Putamen (tissue), 1 donor: ENCODE measurements around the gene GPR85.
"Not testable (repeated sequence)": the region's sequence is repeated elsewhere in the genome, so short reads cannot be mapped to it uniquely, and the experiment has no call there.

Source experiments
- DNase-seq: peaks from one replicate; pipeline ENCODE4 v3.0.0-alpha.2; 2016; ENCODE audit warnings: low spot score

The GPR85 gene

GRCh38 chr7:113086431-113086888 is at the start of gene GPR85:
TSS of gene GPR85 (minus strand) at chr7:113086827. CDS start at chr7:113084721, 2,106 bp downstream.
- peak; percentile 61 for DNase-seq

- DNase-seq = no peak
Observed at GRCh38 chr7:113134025-113134424, 47.4 kb upstream of the GPR85 start.

GRCh38 chr7:113131367-113131766 is 44.7 kb upstream of the GPR85 start:
- no peak for DNase-seq

- no peak for DNase-seq
Observed at GRCh38 chr7:113128031-113128430, 41.4 kb upstream of the GPR85 start.

- no peak for DNase-seq
Observed at GRCh38 chr7:113125728-113126127, 39.1 kb upstream of the GPR85 start.

- DNase-seq = no peak
Observed at GRCh38 chr7:113122744-113123143, 36.1 kb upstream of the GPR85 start.

- DNase-seq = no peak
Observed at GRCh38 chr7:113120647-113121046, 34.0 kb upstream of the GPR85 start.

GRCh38 chr7:113119429-113119828 is 32.8 kb upstream of the GPR85 start:
- DNase-seq = no peak

GRCh38 chr7:113118074-113118959 is 31.7 kb upstream of the GPR85 start, which contains the start of gene SMIM30:
TSS of gene SMIM30 (minus strand) at chr7:113118554. CDS start at chr7:113117578, 976 bp downstream.
- peak; percentile 95 for DNase-seq

- not testable (repeated sequence) for DNase-seq
Observed at GRCh38 chr7:113117374-113117774, 30.7 kb upstream of the GPR85 start.

GRCh38 chr7:113113912-113114311 is 27.3 kb upstream of the GPR85 start:
- DNase-seq = no peak

GRCh38 chr7:113109718-113110117 is 23.1 kb upstream of the GPR85 start:
- DNase-seq = no peak

GRCh38 chr7:113100121-113100603 is 13.5 kb upstream of the GPR85 start:
- DNase-seq = no peak

GRCh38 chr7:113099284-113099919 is 12.8 kb upstream of the GPR85 start:
- DNase-seq = no peak

GRCh38 chr7:113094517-113095249 is 8.1 kb upstream of the GPR85 start:
- DNase-seq = no peak

GRCh38 chr7:113093561-113093960 is 6.9 kb upstream of the GPR85 start:
- DNase-seq = no peak

- DNase-seq = no peak
Observed at GRCh38 chr7:113092762-113093161, 6.1 kb upstream of the GPR85 start.

GRCh38 chr7:113087071-113087998 is 708 bp upstream of the GPR85 start:
- peak; percentile 65 for DNase-seq

GRCh38 chr7:113085781-113086390 is 741 bp downstream of the GPR85 start:
- peak; percentile 63 for DNase-seq

GRCh38 chr7:113084496-113085172 is 2.0 kb downstream of the GPR85 start:
- DNase-seq = no peak
